ENCODE data around the gene GALNT1.

The GALNT1 gene

DNA sequence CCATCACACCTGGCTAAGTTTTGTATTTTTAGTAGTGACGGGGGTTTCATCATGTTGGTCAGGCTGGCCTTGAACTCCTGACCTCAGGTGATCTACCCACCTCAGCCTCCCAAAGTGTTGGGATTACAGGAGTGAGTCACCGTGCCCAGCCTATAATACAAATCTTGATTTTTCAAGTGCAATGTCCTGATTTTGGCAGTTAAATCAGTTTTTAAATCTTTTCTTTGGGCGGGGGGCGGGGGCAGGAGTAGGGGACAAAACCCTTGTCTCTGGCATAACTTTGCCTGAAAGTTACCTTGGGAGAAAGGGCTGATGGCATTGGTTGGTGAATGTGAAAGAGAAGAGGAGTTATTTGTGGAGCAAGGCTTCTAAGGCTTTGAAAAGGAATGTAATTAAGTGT, 12.3 kb downstream of the GALNT1 start:
- Histone ChIP-seq H3K27ac (no peak overlapping the region), H3K4me2 (ENCODE audit: low read length) (no peak overlapping the region), H3K9me3 (ENCODE audit: control insufficient read depth, low read length) (no peaks in the 10 kb centered on the region), H3K36me3 (ENCODE audit: control insufficient read depth, insufficient read depth, low read length) (no peaks in the 10 kb centered on the region), H3K79me2 (peaks cover 23% of the 10 kb centered on the region), H2AFZ (no peak overlapping the region), H3K4me1 (peaks cover 2% of the 10 kb centered on the region), H3K27me3 (ENCODE audit: control insufficient read depth, insufficient read depth, low read length) (no peaks in the 10 kb centered on the region), H3K9ac (no peak overlapping the region), H3K4me3 (ENCODE audit: low read depth, low read length) (no peak overlapping the region)
- TF ChIP-seq, protein P1, sequence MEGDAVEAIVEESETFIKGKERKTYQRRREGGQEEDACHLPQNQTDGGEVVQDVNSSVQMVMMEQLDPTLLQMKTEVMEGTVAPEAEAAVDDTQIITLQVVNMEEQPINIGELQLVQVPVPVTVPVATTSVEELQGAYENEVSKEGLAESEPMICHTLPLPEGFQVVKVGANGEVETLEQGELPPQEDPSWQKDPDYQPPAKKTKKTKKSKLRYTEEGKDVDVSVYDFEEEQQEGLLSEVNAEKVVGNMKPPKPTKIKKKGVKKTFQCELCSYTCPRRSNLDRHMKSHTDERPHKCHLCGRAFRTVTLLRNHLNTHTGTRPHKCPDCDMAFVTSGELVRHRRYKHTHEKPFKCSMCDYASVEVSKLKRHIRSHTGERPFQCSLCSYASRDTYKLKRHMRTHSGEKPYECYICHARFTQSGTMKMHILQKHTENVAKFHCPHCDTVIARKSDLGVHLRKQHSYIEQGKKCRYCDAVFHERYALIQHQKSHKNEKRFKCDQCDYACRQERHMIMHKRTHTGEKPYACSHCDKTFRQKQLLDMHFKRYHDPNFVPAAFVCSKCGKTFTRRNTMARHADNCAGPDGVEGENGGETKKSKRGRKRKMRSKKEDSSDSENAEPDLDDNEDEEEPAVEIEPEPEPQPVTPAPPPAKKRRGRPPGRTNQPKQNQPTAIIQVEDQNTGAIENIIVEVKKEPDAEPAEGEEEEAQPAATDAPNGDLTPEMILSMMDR (IDR thresholded peaks at IDR 0.05) = no peak

DNA sequence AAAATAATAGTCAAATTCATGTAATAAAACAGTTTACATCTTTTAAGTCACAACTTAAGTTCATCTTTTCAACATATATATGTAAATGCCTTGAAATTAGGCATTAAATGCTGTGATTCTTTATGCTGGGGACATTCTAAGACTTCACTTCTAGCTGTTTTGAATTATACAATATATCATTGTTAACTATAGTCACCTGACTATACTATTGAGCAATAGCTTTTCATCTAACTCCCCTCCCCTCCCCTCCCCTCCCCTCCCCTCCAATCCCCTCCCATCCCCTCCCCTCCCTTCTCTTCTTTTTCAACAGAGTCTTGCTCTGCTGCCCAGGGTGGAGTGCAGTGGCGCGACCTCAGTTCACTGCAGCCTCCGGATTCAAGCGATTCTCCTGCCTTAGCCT, 16.2 kb downstream of the GALNT1 start:
- Histone ChIP-seq H3K9me3 (ENCODE audit: control insufficient read depth, low read length) (no peaks in the 10 kb centered on the region), H3K9ac (no peak overlapping the region), H3K27ac (no peak overlapping the region), H3K27me3 (ENCODE audit: control insufficient read depth, insufficient read depth, low read length) (no peaks in the 10 kb centered on the region), H3K4me2 (ENCODE audit: low read length) (no peak overlapping the region), H3K4me1 (no peaks in the 10 kb centered on the region), H3K36me3 (ENCODE audit: control insufficient read depth, insufficient read depth, low read length) (no peaks in the 10 kb centered on the region), H2AFZ (no peak overlapping the region), H3K79me2 (peaks cover 22% of the 10 kb centered on the region), H3K4me3 (ENCODE audit: low read depth, low read length) (no peak overlapping the region)
- TF ChIP-seq, protein P1 (IDR thresholded peaks at IDR 0.05) = no peak

DNA sequence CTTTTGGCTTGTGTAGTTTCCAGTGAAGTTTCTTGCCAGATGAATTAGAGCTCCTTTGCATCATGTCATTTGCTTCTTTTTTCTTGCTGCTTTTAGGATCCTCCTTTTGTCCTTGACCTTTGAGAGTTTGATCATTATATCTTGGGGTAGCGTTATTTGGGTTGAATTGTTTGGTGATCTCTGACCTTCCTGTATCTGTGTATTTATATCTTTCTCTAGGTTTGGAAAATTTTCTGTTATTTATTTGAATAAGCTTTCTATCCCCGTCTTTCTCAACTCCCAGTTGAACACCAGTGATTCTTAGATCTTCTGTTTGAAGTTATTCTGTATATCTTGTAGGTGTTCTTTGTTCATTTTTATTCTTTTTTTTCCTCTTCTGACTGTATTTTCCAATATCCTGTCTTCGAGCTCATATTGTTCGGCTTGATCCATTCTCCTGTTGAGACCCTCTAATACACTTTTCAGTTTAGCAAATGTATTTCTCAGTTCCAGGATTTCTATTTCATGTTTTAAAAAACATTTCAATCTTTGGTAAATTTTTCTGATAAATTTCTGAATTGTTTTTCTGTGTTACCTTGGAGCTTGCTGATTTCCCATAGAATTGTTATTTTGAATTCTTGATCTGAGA, 20.8 kb downstream of the GALNT1 start:
- H3K4me3 ChIP-seq (ENCODE audit: low read depth, low read length) = no peak overlapping the region
- peaks cover 31% of the 10 kb centered on the region for H3K79me2 ChIP-seq
- no peak overlapping the region for H3K4me2 ChIP-seq (ENCODE audit: low read length)
- no peak overlapping the region for H2AFZ ChIP-seq
- H3K4me1 ChIP-seq = no peaks in the 10 kb centered on the region
- H3K9me3 ChIP-seq (ENCODE audit: control insufficient read depth, low read length) = no peaks in the 10 kb centered on the region
- no peaks in the 10 kb centered on the region for H3K36me3 ChIP-seq (ENCODE audit: control insufficient read depth, insufficient read depth, low read length)
- H3K27me3 ChIP-seq (ENCODE audit: control insufficient read depth, insufficient read depth, low read length) = no peaks in the 10 kb centered on the region
- H3K9ac ChIP-seq = no peak overlapping the region
- TF ChIP-seq, protein P1 (IDR thresholded peaks at IDR 0.05) = no peak
- H3K27ac ChIP-seq = no peak overlapping the region

DNA sequence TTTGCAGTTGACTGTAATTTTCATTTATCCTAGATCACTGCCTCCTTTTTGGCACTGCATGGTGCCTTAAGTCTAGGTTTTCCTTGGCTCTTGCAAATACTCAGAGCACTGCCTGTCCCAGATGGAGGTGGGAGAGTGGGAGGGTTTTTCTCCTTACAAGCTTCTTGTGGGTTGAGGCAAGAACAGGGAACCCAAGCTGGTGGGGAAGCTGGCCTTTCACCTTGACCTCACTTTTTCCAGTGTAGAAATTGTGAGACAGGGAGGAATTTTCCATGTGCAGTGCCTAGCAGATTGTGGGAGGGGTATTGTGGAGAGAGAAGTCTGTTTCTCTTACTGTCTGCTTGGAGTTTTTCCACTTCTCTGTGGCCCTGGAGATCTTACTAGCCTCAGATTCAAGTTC, 21.5 kb downstream of the GALNT1 start:
- H3K9me3 ChIP-seq (ENCODE audit: control insufficient read depth, low read length) = no peaks in the 10 kb centered on the region
- H3K4me3 ChIP-seq (ENCODE audit: low read depth, low read length) = no peak overlapping the region
- TF ChIP-seq, protein P1 (IDR thresholded peaks at IDR 0.05) = no peak
- no peaks in the 10 kb centered on the region for H3K4me1 ChIP-seq
- H3K36me3 ChIP-seq (ENCODE audit: control insufficient read depth, insufficient read depth, low read length) = no peaks in the 10 kb centered on the region
- no peak overlapping the region for H3K9ac ChIP-seq
- H3K4me2 ChIP-seq (ENCODE audit: low read length) = no peak overlapping the region
- peaks cover 30% of the 10 kb centered on the region for H3K79me2 ChIP-seq
- no peaks in the 10 kb centered on the region for H3K27me3 ChIP-seq (ENCODE audit: control insufficient read depth, insufficient read depth, low read length)
- H2AFZ ChIP-seq = no peak overlapping the region
- no peak overlapping the region for H3K27ac ChIP-seq

DNA sequence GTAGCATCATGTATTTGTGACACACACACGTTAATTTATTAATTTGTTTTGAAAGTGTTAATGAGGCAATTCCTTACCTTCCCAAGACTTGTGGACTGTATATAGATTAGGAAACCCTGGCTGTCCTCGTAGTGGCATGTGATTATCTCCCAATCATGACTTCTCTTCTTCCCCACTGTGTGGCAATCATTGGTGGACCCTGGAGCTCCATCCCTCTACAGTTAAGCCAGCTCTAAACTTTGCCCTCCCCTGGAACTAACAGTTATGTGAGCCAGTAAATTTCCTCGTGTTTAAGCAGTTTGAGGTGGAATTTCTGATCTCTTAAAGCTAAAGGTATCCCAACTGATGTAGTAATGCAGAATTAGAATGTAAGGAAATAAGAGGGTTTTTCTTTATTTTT, 22.0 kb downstream of the GALNT1 start:
- H3K27ac ChIP-seq = no peak overlapping the region
- H3K9me3 ChIP-seq (ENCODE audit: control insufficient read depth, low read length) = no peaks in the 10 kb centered on the region
- H3K9ac ChIP-seq = no peak overlapping the region
- H3K4me2 ChIP-seq (ENCODE audit: low read length) = no peak overlapping the region
- H2AFZ ChIP-seq = no peak overlapping the region
- no peaks in the 10 kb centered on the region for H3K27me3 ChIP-seq (ENCODE audit: control insufficient read depth, insufficient read depth, low read length)
- no peaks in the 10 kb centered on the region for H3K36me3 ChIP-seq (ENCODE audit: control insufficient read depth, insufficient read depth, low read length)
- TF ChIP-seq, protein P1 (IDR thresholded peaks at IDR 0.05) = no peak
- H3K79me2 ChIP-seq = peaks cover 25% of the 10 kb centered on the region
- H3K4me1 ChIP-seq = no peaks in the 10 kb centered on the region
- H3K4me3 ChIP-seq (ENCODE audit: low read depth, low read length) = no peak overlapping the region

All from parathyroid adenoma (tissue), 2 donors.